Spleen (tissue), 11 donors: ENCODE data around the gene NPR2. TPM values are rescaled to one million over a fixed set of nuclear protein-coding genes. Genes with fewer than 3 reads are reported as not detected.

Experiments used
- DNase-seq: peaks from one replicate; pipeline ENCODE4 v3.0.0-alpha.2; 2020
- H3K27ac ChIP-seq, 8 donors: fragments of 200-600 bp; sonication (generic) in 7 of 8; 1 replicate in 4 of 8; 2 replicates in 4 of 8; pipeline versions ENCODE4 v1.5.0 to v1.8.0; 2016 to 2021; ENCODE audit warnings: inconsistent platforms in 4 of 8, mild to moderate bottlenecking in 4 of 8, moderate library complexity in 1 of 8
- H3K27me3 ChIP-seq, 7 donors: fragments of 200-600 bp; sonication (generic) in 6 of 7; replicated peaks in 1 of 7; 1 replicate in 4 of 7; 2 replicates in 3 of 7; pipeline versions ENCODE4 v1.5.0 to v1.8.0; 2016 to 2021; ENCODE audit warnings: inconsistent platforms in 3 of 7, mild to moderate bottlenecking in 1 of 7
- H3K36me3 ChIP-seq, 6 donors: fragments of 200-600 bp; sonication (generic) in 5 of 6; 1 replicate in 4 of 6; 2 replicates in 2 of 6; pipeline versions ENCODE4 v1.5.0 to v1.8.0; 2016 to 2021; ENCODE audit warnings: inconsistent platforms in 2 of 6
- H3K4me1 ChIP-seq, 6 donors: fragments of 200-600 bp; sonication (generic) in 5 of 6; 1 replicate in 3 of 6; 2 replicates in 3 of 6; pipeline versions ENCODE4 v1.5.0 to v1.8.0; 2016 to 2021; ENCODE audit warnings: inconsistent platforms in 3 of 6
- H3K4me3 ChIP-seq, 8 donors: fragments of 200-600 bp; sonication (generic) in 7 of 8; 1 replicate in 4 of 8; 2 replicates in 4 of 8; pipeline versions ENCODE4 v1.5.0 to v1.8.0; 2016 to 2021; ENCODE audit warnings: inconsistent platforms in 4 of 8, mild to moderate bottlenecking in 4 of 8, moderate library complexity in 2 of 8
- H3K9me3 ChIP-seq, 8 donors: fragments of 200-600 bp; sonication (generic) in 7 of 8; 1 replicate in 4 of 8; 2 replicates in 4 of 8; pipeline versions ENCODE4 v1.5.0 to v1.8.0; 2016 to 2021; ENCODE audit warnings: inconsistent platforms in 4 of 8
- POLR2A ChIP-seq, 3 donors: fragments of 450-650 bp; IDR thresholded peaks; one replicate each; pipeline ENCODE4 v1.5.1; 2017; ENCODE audit warnings: antibody characterized with exemption in 3 of 3, mild to moderate bottlenecking in 1 of 3
- POLR2AphosphoS5 ChIP-seq, 3 donors: sonication (generic); formaldehyde crosslinking; IDR thresholded peaks; one replicate each; pipeline ENCODE4 v1.5.1; 2017; ENCODE audit warnings: antibody characterized with exemption in 3 of 3
- WGBS, 5 donors: extraction: QIAGEN DNeasy Blood & Tissue Kit in 3 of 5; methylation state at CpG; one replicate each; pipeline versions ENCODE4 v1.1.5 to v1.1.7; 2013 to 2018; 5-methylcytosine and 5-hydroxymethylcytosine counted together
- intact Hi-C: fragments of 100-400 bp; cut with DNase I; formaldehyde crosslinking; loops from one replicate; pipeline ENCODE4 v1.15.0; 2023; ENCODE audit warnings: low total_unique reads
- polyA plus RNA-seq, 3 donors: library from polyadenylated mRNA; stranded (reverse); fragments of 200-250 nt; gene quantifications; one replicate each; pipeline ENCODE4 v1.2.1, GENCODE V29; 2013
- total RNA-seq, 7 donors: library from RNA; depleted of rRNA in 3 of 7; stranded (reverse); fragments of >200 nt in 3 of 7; fragmentation: NEBNext Ultra II Directional in 4 of 7; extraction: Animal tissue kit (Norgen Biotek cat#: 25700) in 4 of 7; gene quantifications; one replicate each; pipeline versions ENCODE4 v1.1.0 to v1.2.1, GENCODE V29; 2016 to 2021
- TF ChIP-seq, protein P1 (sequence below), 11 experiments: fragments of 200-600 bp in 7 of 11; fragments of 450-650 bp in 4 of 11; sonication (generic) in 4 of 11; IDR thresholded peaks in 8 of 11; conservative IDR thresholded peaks in 3 of 11; 1 replicate in 7 of 11; 2 replicates in 4 of 11; pipeline versions ENCODE4 v1.4.0 to v1.8.0; 2016 to 2021; ENCODE audit warnings: antibody characterized with exemption in 11 of 11, inconsistent platforms in 4 of 11, mild to moderate bottlenecking in 1 of 11
- donor health status: healthy with polysubstance abuse.
- donor health status: DM: no; HTN: no; CAD: no; lungs with moderate emphysema.
- donor health status: DM: no; HTN: no; CAD: no.
- donor health status: Bipolar disorder and iron deficiency.
- donor health status: healthy.
- donor health status: DM: no; HTN: no; CAD: no.
- donor health status: DM: yes; HTN: yes; CAD: no.

Gene NPR2
- total and polyA plus RNA-seq, 10 donors: 5.8 to 17.1 (median 7.5) TPM

DNA sequence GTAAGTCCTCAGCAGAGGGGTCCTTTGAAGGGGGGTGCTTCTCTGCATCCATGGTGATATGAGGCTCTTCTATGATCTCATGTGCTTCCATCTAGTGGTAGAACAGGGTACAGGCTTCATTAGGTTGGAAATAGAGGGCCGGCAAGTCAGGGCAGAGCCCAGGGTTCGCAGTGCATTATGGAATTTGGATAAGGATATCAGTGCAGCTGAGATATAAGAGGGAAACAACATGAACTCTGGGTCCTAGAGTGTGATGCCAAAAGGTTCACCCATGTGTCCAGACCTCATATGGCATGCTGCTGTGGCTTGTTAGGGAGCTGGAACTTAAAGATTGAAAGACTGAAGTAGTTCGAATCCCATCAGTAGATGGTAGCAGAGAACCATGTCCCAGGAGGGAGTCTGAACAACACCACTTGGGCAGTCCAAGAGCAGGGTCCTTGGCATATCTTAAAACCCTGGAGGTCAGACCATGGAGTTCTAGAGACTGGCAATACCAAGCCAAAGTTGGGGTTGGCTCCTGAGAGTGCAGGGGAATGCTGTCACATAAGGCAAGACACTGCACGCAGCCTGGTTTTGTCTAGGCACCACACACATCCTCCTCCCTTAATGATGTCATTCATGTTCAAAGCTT is 34.8 kb downstream of the NPR2 start:
- no peak for TF ChIP-seq POLR2AphosphoS5 (IDR thresholded peaks at IDR 0.05)
- TF ChIP-seq, protein P1, sequence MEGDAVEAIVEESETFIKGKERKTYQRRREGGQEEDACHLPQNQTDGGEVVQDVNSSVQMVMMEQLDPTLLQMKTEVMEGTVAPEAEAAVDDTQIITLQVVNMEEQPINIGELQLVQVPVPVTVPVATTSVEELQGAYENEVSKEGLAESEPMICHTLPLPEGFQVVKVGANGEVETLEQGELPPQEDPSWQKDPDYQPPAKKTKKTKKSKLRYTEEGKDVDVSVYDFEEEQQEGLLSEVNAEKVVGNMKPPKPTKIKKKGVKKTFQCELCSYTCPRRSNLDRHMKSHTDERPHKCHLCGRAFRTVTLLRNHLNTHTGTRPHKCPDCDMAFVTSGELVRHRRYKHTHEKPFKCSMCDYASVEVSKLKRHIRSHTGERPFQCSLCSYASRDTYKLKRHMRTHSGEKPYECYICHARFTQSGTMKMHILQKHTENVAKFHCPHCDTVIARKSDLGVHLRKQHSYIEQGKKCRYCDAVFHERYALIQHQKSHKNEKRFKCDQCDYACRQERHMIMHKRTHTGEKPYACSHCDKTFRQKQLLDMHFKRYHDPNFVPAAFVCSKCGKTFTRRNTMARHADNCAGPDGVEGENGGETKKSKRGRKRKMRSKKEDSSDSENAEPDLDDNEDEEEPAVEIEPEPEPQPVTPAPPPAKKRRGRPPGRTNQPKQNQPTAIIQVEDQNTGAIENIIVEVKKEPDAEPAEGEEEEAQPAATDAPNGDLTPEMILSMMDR (IDR thresholded peaks at IDR 0.05 in 8 of 11, conservative IDR thresholded peaks at IDR 0.05 in 3 of 11): peak; percentile 71 to 90 (median 85)
- Histone ChIP-seq H3K9me3 (no peaks in the 10 kb centered on the region), H3K4me1 (peaks cover 4 to 37% (median 23%) of the 10 kb centered on the region in 6 donors), H3K36me3 (no peaks in the 10 kb centered on the region), H3K27me3 (no peaks in the 10 kb centered on the region), H3K4me3 (no peak overlapping the region), H3K27ac (no peak overlapping the region)
- intact Hi-C loops: no loop called here
- WGBS, 5 donors: 28 to 34% (median 31%) methylated on average over 4 of the region's 4 CpGs
- no peak for DNase-seq

DNA sequence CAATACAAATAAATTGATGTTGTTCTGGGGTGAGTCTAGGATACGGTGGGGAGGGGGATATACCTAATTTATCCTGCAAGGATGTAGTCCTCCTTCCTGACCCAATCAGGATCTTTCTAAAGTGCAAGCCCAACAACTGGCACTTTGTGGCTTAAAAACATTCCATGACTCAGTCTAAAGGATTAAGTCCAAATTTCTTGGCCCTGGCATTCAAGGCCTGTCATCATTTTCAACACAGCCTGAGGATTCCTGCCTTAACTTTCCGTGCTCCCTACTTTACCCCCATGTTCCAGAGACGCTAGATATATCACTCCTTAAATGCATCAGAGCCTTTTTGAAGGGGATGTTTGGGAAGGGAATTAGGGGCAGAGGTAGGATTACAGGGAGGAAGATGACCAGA is 36.1 kb downstream of the NPR2 start:
- Histone ChIP-seq H3K36me3 (no peaks in the 10 kb centered on the region), H3K4me1 (peaks cover 4 to 44% (median 24%) of the 10 kb centered on the region in 6 donors), H3K27ac (no peak overlapping the region), H3K9me3 (no peaks in the 10 kb centered on the region), H3K27me3 (no peaks in the 10 kb centered on the region), H3K4me3 (no peak overlapping the region)
- DNase-seq: no peak
- TF ChIP-seq, protein P1 (IDR thresholded peaks at IDR 0.05 in 8 of 11, conservative IDR thresholded peaks at IDR 0.05 in 3 of 11): no peak
- TF ChIP-seq POLR2A (IDR thresholded peaks at IDR 0.05) (no peak), POLR2AphosphoS5 (IDR thresholded peaks at IDR 0.05) (no peak)
- WGBS, 5 donors: 89 to 94% (median 92%) methylated on average over 3 of the region's 3 CpGs
- intact Hi-C loops: no loop called here

DNA sequence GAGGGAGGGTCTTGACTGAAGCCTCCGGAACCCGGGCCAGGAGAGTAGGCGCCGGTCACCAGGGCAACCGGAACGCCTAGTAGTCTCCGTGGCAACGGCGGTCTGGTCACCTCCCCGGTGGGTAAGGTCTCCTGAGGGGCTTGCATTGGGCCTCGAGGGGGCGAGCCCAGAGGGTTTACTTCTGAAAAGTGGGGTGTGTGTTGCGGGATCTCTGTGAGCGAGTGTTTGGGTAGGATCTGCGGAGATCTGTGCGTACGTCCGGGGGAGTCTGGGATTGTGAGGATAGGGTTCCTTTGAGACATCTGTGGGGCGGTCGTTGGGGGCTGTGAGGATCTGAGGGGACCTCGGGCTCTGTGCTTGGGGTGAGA is 37.3 kb downstream of the NPR2 start, which contains the start of gene FAM221B:
FAM221B (minus strand) TSS at position 17 of the 368 bp plus-strand sequence. CDS start 2,571 bp downstream, outside the sequence.
- Histone ChIP-seq H3K27ac (peak within 1 kb of the TSS; percentile 89 to 97 (median 94)), H3K36me3 (no peaks in the 10 kb centered on the region), H3K9me3 (no peaks in the 10 kb centered on the region), H3K27me3 (no peaks in the 10 kb centered on the region), H3K4me1 (peaks cover 4 to 56% (median 31%) of the 10 kb centered on the region in 6 donors), H3K4me3 (peak within 1 kb of the TSS; percentile 54 to 85 (median 64))
- peak; percentile 89 for DNase-seq
- TF ChIP-seq POLR2A (IDR thresholded peaks at IDR 0.05): no peak
- TF ChIP-seq, protein P1 (IDR thresholded peaks at IDR 0.05 in 8 of 11, conservative IDR thresholded peaks at IDR 0.05 in 3 of 11): no peak
- TF ChIP-seq POLR2AphosphoS5 (IDR thresholded peaks at IDR 0.05): no peak
- WGBS, 5 donors: 1 to 3% (median 2%) methylated on average over 12 to 21 of the region's 21 CpGs
- intact Hi-C loops: no loop called here

DNA sequence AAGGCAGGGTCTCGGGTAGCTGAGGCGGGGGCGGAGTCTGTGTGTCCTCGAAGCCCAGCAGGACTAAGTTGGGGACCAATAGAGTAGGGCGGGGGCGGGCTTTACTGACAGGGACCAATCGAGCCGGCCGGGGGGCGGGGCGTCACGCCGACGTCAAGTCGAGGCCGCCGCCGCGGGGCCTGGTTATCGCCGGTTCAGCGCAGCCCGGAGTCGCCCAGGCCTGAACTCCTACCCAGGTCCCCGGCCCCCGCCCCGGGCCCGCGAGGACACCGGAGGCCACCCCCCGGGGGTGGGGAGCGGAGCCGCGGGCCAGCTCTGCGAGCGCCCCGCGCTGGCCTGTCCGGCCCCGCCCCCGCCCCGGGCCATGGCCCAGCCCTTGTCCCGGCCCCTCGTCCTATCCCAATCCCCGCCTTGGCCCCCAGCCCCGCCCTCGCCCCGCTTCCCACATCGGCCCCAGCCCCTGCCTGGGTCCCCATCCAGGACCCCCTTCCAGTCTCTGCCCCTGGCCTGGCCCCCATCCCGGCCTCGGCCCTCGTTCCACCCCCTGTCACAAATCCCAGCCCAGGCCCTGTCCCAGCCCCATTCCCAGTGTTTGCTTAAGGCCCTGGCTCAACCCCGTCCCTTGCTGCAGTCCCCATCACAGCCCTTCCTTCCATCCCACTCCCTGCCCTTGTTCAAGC is 37.8 kb downstream of the NPR2 start, which contains the start of gene TMEM8B:
TMEM8B (plus strand) TSS at position 145 of the 680 bp plus-strand sequence; CDS start at position 365, 220 bp downstream.
- TF ChIP-seq, protein P1 (IDR thresholded peaks at IDR 0.05 in 8 of 11, conservative IDR thresholded peaks at IDR 0.05 in 3 of 11): peak in 1 of 11 experiments; percentile 6
- TF ChIP-seq POLR2AphosphoS5 (IDR thresholded peaks at IDR 0.05) (peak; percentile 42 to 77 (median 60)), POLR2A (IDR thresholded peaks at IDR 0.05) (no peak)
- peak within 1 kb of the TSS; percentile 89 to 97 (median 94) for H3K27ac ChIP-seq
- 1 to 3% (median 2%) methylated on average over 15 to 53 of the region's 53 CpGs for WGBS, 5 donors
- no peaks in the 10 kb centered on the region for H3K9me3 ChIP-seq
- no peaks in the 10 kb centered on the region for H3K27me3 ChIP-seq
- peak within 1 kb of the TSS; percentile 54 to 85 (median 64) for H3K4me3 ChIP-seq
- H3K36me3 ChIP-seq: no peaks in the 10 kb centered on the region
- peak; percentile 97 for DNase-seq
- intact Hi-C loops: no loop called here
- H3K4me1 ChIP-seq: peaks cover 5 to 61% (median 35%) of the 10 kb centered on the region in 6 donors
